ENCODE results near the gene ADGRE3. TPM values are rescaled to one million over a fixed set of nuclear protein-coding genes. Genes with fewer than 3 reads are reported as not detected.

ADGRE3 gene
- total and polyA plus RNA-seq, 2 of the 8 experiments (the other 6 are each of a cell fraction or from before 2014, with no cell fraction given), result not detected

GRCh38 chr19:14603990-14604387 is 70.7 kb downstream of the ADGRE3 start:
- Histone ChIP-seq H2BK15ac (ENCODE audit: low read length) (no peak overlapping the region), H3K9ac (replicated peaks in 1 of 4; ENCODE audit: extremely low read depth in 1 of 4, low read depth in 3 of 4, low read length in 3 of 4) (no peak overlapping the region), H3K4me1 (replicated peaks in 1 of 4; ENCODE audit: control insufficient read depth in 3 of 4, insufficient read depth in 4 of 4, low read length in 3 of 4) (no peaks in the 10 kb centered on the region), H2AK5ac (ENCODE audit: low read depth, low read length) (no peak overlapping the region), H3K23me2 (ENCODE audit: low read depth, low read length) (no peaks in the 10 kb centered on the region), H3K18ac (ENCODE audit: extremely low read depth, low read length) (no peak overlapping the region), H2BK12ac (ENCODE audit: low read depth, low read length) (no peak overlapping the region), H3K14ac (ENCODE audit: insufficient read length) (no peak overlapping the region), H2AFZ (ENCODE audit: low read length) (no peak overlapping the region), H2BK5ac (ENCODE audit: low read depth, low read length) (no peak overlapping the region), H4K5ac (ENCODE audit: insufficient read length, low read depth, low read length) (no peak overlapping the region), H3K27me3 (replicated peaks in 1 of 4; ENCODE audit: control insufficient read depth in 3 of 4, extremely low read depth in 1 of 4, insufficient read depth in 3 of 4, low read length in 3 of 4) (no peaks in the 10 kb centered on the region), H4K8ac (ENCODE audit: extremely low read depth, insufficient read depth, low read length) (no peak overlapping the region), H4K91ac (replicated peaks; ENCODE audit: insufficient read length, low read length) (no peak overlapping the region), H3K23ac (ENCODE audit: insufficient read length) (no peak overlapping the region), H2BK20ac (ENCODE audit: low read length) (no peak overlapping the region), H3K36me3 (ENCODE audit: control insufficient read depth in 2 of 4, insufficient read depth in 4 of 4, low read length in 3 of 4) (no peaks in the 10 kb centered on the region), H3K27ac (ENCODE audit: low read depth, low read length) (no peak overlapping the region), H3K4ac (replicated peaks; ENCODE audit: insufficient read length, low read depth, low read length) (no peak overlapping the region), H2BK120ac (replicated peaks; ENCODE audit: low read depth, low read length) (no peak overlapping the region), H3K4me3 (ENCODE audit: extremely low read depth in 1 of 4, insufficient read depth in 2 of 4, low read depth in 3 of 4, low read length in 4 of 4) (no peak overlapping the region), H4K20me1 (replicated peaks in 1 of 2; ENCODE audit: control insufficient read depth in 1 of 2, insufficient read depth in 2 of 2, low read length in 2 of 2) (no peaks in the 10 kb centered on the region), H3K4me2 (ENCODE audit: insufficient read depth in 1 of 2, low read depth in 2 of 2, low read length in 2 of 2) (no peak overlapping the region), H3K56ac (replicated peaks; ENCODE audit: insufficient read length, low read depth, low read length) (no peak overlapping the region), H3K79me1 (ENCODE audit: low read depth, low read length) (no peaks in the 10 kb centered on the region), H3K79me2 (ENCODE audit: control insufficient read depth in 1 of 2, insufficient read depth in 2 of 2, low read length in 2 of 2) (no peaks in the 10 kb centered on the region), H3K9me3 (ENCODE audit: insufficient read depth in 2 of 2, low read depth in 1 of 2, low read length in 1 of 2) (peaks cover 32 to 45% of the 10 kb centered on the region in 2 experiments)
- ChIA-PET CTCF (ENCODE audit: partially characterized antibody) (no interaction called here), POLR2A (ENCODE audit: partially characterized antibody) (no interaction called here)
- FAIRE-seq (no peak), DNase-seq (ENCODE audit: low read depth in 1 of 2, low spot score in 2 of 2) (no peak)
- WGBS, 2 experiments (ENCODE audit: extremely low coverage in 1 of 2, insufficient coverage in 1 of 2, insufficient read length in 1 of 2, insufficient replicate concordance in 2 of 2, low coverage in 1 of 2, low lambda C conversion rate in 2 of 2, missing lambda C conversion rate in 1 of 2), result 96% methylated on average over 2 of the region's 2 CpGs; no CpG with 5 or more reads in 1 of the 2 experiments
- no peak for TF ChIP-seq SIRT6 (IDR thresholded peaks at IDR 0.05; ENCODE audit: low read length)
- no peak for TF ChIP-seq HDAC2 (IDR thresholded peaks at IDR 0.05; ENCODE audit: borderline replicate concordance in 1 of 2, low read depth in 2 of 2, low read length in 2 of 2)
- TF ChIP-seq SP2 (IDR thresholded peaks at IDR 0.05; ENCODE audit: low read length), result no peak
- no peak for TF ChIP-seq KDM5A (IDR thresholded peaks at IDR 0.05; ENCODE audit: low read length)
- TF ChIP-seq SRF (IDR thresholded peaks at IDR 0.05; ENCODE audit: low read depth, low read length), result no peak
- no peak for TF ChIP-seq SP4 (IDR thresholded peaks at IDR 0.05; ENCODE audit: low read length)
- no peak for TF ChIP-seq RXRA (IDR thresholded peaks at IDR 0.05; ENCODE audit: insufficient read depth, low read depth, low read length)
- TF ChIP-seq TCF12 (IDR thresholded peaks at IDR 0.05; ENCODE audit: low read depth, low read length), result no peak
- no peak for TF ChIP-seq MAX (IDR thresholded peaks at IDR 0.05)
- TF ChIP-seq BACH1 (IDR thresholded peaks at IDR 0.05; ENCODE audit: low read length), result no peak
- no peak for TF ChIP-seq BRCA1 (IDR thresholded peaks at IDR 0.05; ENCODE audit: low read depth, low read length)
- TF ChIP-seq EZH2 (IDR thresholded peaks at IDR 0.05; ENCODE audit: low read depth, low read length, severe bottlenecking), result no peak
- TF ChIP-seq CHD2 (IDR thresholded peaks at IDR 0.05; ENCODE audit: low read length), result no peak
- TF ChIP-seq ATF2 (IDR thresholded peaks at IDR 0.05; ENCODE audit: low read length), result no peak
